HG02870 (cell line): Measurements from ENCODE around the gene INSM2.

Source experiments
- ATAC-seq: cut with Tn5 transposase; IDR thresholded peaks from one replicate; pipeline ENCODE4 v1.9.1; 2021; ENCODE audit warnings: mild to moderate bottlenecking, moderate library complexity; ENCODE audit not compliant: unreplicated experiment

Gene INSM2

GRCh38 chr14:35543006-35543405, 9.0 kb downstream of the INSM2 start:
- ATAC-seq, result no peak

- ATAC-seq, result no peak
Observed at GRCh38 chr14:35549551-35549950, 15.6 kb downstream of the INSM2 start.

- ATAC-seq, result no peak
Observed at GRCh38 chr14:35551081-35551480, 17.1 kb downstream of the INSM2 start.

- no peak for ATAC-seq
Observed at GRCh38 chr14:35553808-35554207, 19.8 kb downstream of the INSM2 start.

- no peak for ATAC-seq
Observed at GRCh38 chr14:35556548-35556947, 22.6 kb downstream of the INSM2 start.

- no peak for ATAC-seq
Observed at GRCh38 chr14:35557221-35557747, 23.3 kb downstream of the INSM2 start.

GRCh38 chr14:35558680-35559079, 24.7 kb downstream of the INSM2 start:
- no peak for ATAC-seq

- ATAC-seq, result no peak
Observed at GRCh38 chr14:35565871-35566464, 32.0 kb downstream of the INSM2 start.

GRCh38 chr14:35571598-35571997, 37.6 kb downstream of the INSM2 start:
- ATAC-seq, result no peak

GRCh38 chr14:35573911-35574310, 39.9 kb downstream of the INSM2 start:
- no peak for ATAC-seq

GRCh38 chr14:35576260-35576659, 42.3 kb downstream of the INSM2 start:
- no peak for ATAC-seq

GRCh38 chr14:35576856-35577255, 42.9 kb downstream of the INSM2 start:
- ATAC-seq, result no peak

- ATAC-seq, result no peak
Observed at GRCh38 chr14:35578135-35578534, 44.2 kb downstream of the INSM2 start.

- no peak for ATAC-seq
Observed at GRCh38 chr14:35578639-35579038, 44.7 kb downstream of the INSM2 start.
